Measurements from ENCODE around the gene CARD11. TPM values are rescaled to one million over a fixed set of nuclear protein-coding genes. Genes with fewer than 3 reads are reported as not detected.

Gene CARD11
- total and polyA plus RNA-seq, 2 experiments from 2014 or later, result 17.7 to 29.0 TPM

GRCh38 chr7:2905027-2905426 lies 138.6 kb downstream of the CARD11 start (continued):
- no peak for TF ChIP-seq REST (IDR thresholded peaks at IDR 0.05; ENCODE audit: unreplicated experiment)
- no peak for TF ChIP-seq NANOG (IDR thresholded peaks at IDR 0.05; ENCODE audit: borderline replicate concordance)
- TF ChIP-seq ETS1 (IDR thresholded peaks at IDR 0.05), result no peak
- no peak for TF ChIP-seq EZH2phosphoT487 (IDR thresholded peaks at IDR 0.05; ENCODE audit: unreplicated experiment)
- TF ChIP-seq POLR2AphosphoS5 (IDR thresholded peaks at IDR 0.05; ENCODE audit: low read depth), result no peak
- TF ChIP-seq STAT1 (IDR thresholded peaks at IDR 0.05; ENCODE audit: unreplicated experiment), result no peak

- H3F3A ChIP-seq (replicated peaks; ENCODE audit: low read depth), result no peaks in the 10 kb centered on the region
- Mint-ChIP-seq H3K4me3 (no peak overlapping the region), H3K9me3 (peaks cover 3% of the 10 kb centered on the region; the same call in 1 of the 3 replicates), H3K36me3 (ENCODE audit: low read depth) (no peaks in the 10 kb centered on the region), H3K27me3 (ENCODE audit: insufficient read depth, low read depth, poor library complexity) (peaks cover 4% of the 10 kb centered on the region), H3K4me1 (no peaks in the 10 kb centered on the region), H3K27ac (no peak overlapping the region)
- ATAC-seq, result no peak
- no peaks in the 10 kb centered on the region for H3K36me3 ChIP-seq (ENCODE audit: insufficient read depth)
- DNase-seq (ENCODE audit: low spot score), result no peak
- H3K79me2 ChIP-seq (replicated peaks; ENCODE audit: insufficient read depth), result no peaks in the 10 kb centered on the region
- H2AFZ ChIP-seq, result no peak overlapping the region
- no peak overlapping the region for H3K4me2 ChIP-seq
- no peaks in the 10 kb centered on the region for H3K4me1 ChIP-seq (ENCODE audit: insufficient read depth)
- no peak overlapping the region for H3K4me3 ChIP-seq
- H3K9me2 ChIP-seq (ENCODE audit: insufficient read depth), result no peaks in the 10 kb centered on the region
- no peak overlapping the region for H3K27ac ChIP-seq (ENCODE audit: low read depth)
- H4K20me1 ChIP-seq (replicated peaks; ENCODE audit: insufficient read depth), result no peaks in the 10 kb centered on the region
- H3K27me3 ChIP-seq (ENCODE audit: insufficient read depth), result no peaks in the 10 kb centered on the region
- TF ChIP-seq ZNF331 (CRISPR knock-in tag; IDR thresholded peaks at IDR 0.05; ENCODE audit: low read depth) (no peak), CTCF (conservative IDR thresholded peaks at IDR 0.05; ENCODE audit: low read depth in 2 of 2) (no peak), ETS1 (IDR thresholded peaks at IDR 0.05) (no peak), EZH2 (IDR thresholded peaks at IDR 0.05; ENCODE audit: low read depth, unreplicated experiment) (no peak), ZNF114 (CRISPR knock-in tag; IDR thresholded peaks at IDR 0.05) (no peak), POLR2AphosphoS5 (IDR thresholded peaks at IDR 0.05; ENCODE audit: low read depth) (no peak), JUNB (IDR thresholded peaks at IDR 0.05; ENCODE audit: unreplicated experiment) (no peak), REST (IDR thresholded peaks at IDR 0.05; ENCODE audit: unreplicated experiment) (no peak), EZH2phosphoT487 (IDR thresholded peaks at IDR 0.05; ENCODE audit: unreplicated experiment) (no peak), NANOG (IDR thresholded peaks at IDR 0.05; ENCODE audit: borderline replicate concordance) (no peak)
These were observed 139.5 kb downstream of the CARD11 start for GRCh38 chr7:2904202-2904601.
